SK-N-MC (cell line): ENCODE results near the gene ZNRF3.

ENCODE experiments used
- EZH2 ChIP-seq: fragments of 200-600 bp; sonication (generic); IDR thresholded peaks from one replicate; pipeline ENCODE4 v1.6.1; 2017; ENCODE audit warnings: antibody characterized with exemption
- FOXP2 ChIP-seq: optimal IDR thresholded peaks from 2 replicates; pipeline ENCODE3; 2011; ENCODE audit warnings: mild to moderate bottlenecking, moderate library complexity; ENCODE audit not compliant: insufficient read depth; ENCODE audit errors: extremely low read length, control extremely low read depth
- POLR2AphosphoS5 ChIP-seq: IDR thresholded peaks from 2 replicates; pipeline ENCODE4 v1.6.1; 2012; ENCODE audit warnings: mild to moderate bottlenecking, low read depth, low read length, borderline replicate concordance

GRCh38 chr22:29016067-29016938 is 132.9 kb downstream of the ZNRF3 start:
- TF ChIP-seq POLR2AphosphoS5: no peak
- no peak for TF ChIP-seq EZH2
- no peak for TF ChIP-seq FOXP2
